ENCODE measurements around the gene SRSF4. TPM values are rescaled to one million over a fixed set of nuclear protein-coding genes. Genes with fewer than 3 reads are reported as not detected.

The SRSF4 gene
- total and polyA plus RNA-seq, 7 donors: 42.2 to 84.8 (median 69.0) TPM

- peak overlapping the region; percentile 73 for H3K27ac ChIP-seq
- H3K4me1 ChIP-seq: peaks cover 6% of the 10 kb centered on the region
- peaks cover 0 to 50% (median 16%) of the 10 kb centered on the region in 3 donors for H3K27me3 ChIP-seq (ENCODE audit: insufficient read depth in 3 of 3, low read length in 2 of 3)
- peak; percentile 82 to 86 for DNase-seq
- no peaks in the 10 kb centered on the region for H3K9me3 ChIP-seq
- peak overlapping the region; percentile 77 for H3K4me3 ChIP-seq
- TF ChIP-seq CTCF (IDR thresholded peaks at IDR 0.05): peak; percentile 62
- WGBS, 3 donors: 3 to 4% (median 4%) methylated on average over 47 to 85 of the region's 85 CpGs
- intact Hi-C loops (cut with DNase I): loop anchor here in 1 of 2 donors (5.0 kb wide), 1 partner anchor 78 kb away; no protein-coding TSS in a partner anchor
- H3K36me3 ChIP-seq (ENCODE audit: insufficient read depth in 1 of 2, low read depth in 1 of 2): no peaks in the 10 kb centered on the region
- peak; percentile 53 to 76 (median 69) for ATAC-seq
These were observed 57.1 kb downstream of the SRSF4 start for GRCh38 chr1:29124366-29125236.

- ATAC-seq: no peak
- Histone ChIP-seq H3K4me3 (peak within 1 kb of the TSS; percentile 77), H3K27ac (peak within 1 kb of the TSS; percentile 73), H3K9me3 (no peaks in the 10 kb centered on the region), H3K36me3 (ENCODE audit: insufficient read depth in 1 of 2, low read depth in 1 of 2) (no peaks in the 10 kb centered on the region), H3K27me3 (ENCODE audit: insufficient read depth in 3 of 3, low read length in 2 of 3) (peaks cover 0 to 50% (median 16%) of the 10 kb centered on the region in 3 donors), H3K4me1 (peaks cover 6% of the 10 kb centered on the region)
- TF ChIP-seq CTCF (IDR thresholded peaks at IDR 0.05): no peak
- intact Hi-C loops (cut with DNase I): loop anchor here in 1 of 2 donors (5.0 kb wide), 1 partner anchor 78 kb away; no protein-coding TSS in a partner anchor
- no peak for DNase-seq
- WGBS, 3 donors: 1% methylated on average over 20 to 46 of the region's 46 CpGs
These were observed 57.8 kb downstream of the SRSF4 start, which contains the start of gene TMEM200B for GRCh38 chr1:29123887-29124365. TSS of gene TMEM200B (minus strand) at chr1:29123903. CDS start at chr1:29121828, 2,075 bp downstream.

GRCh38 chr1:29123053-29123886 lies 58.4 kb downstream of the SRSF4 start:
- Histone ChIP-seq H3K27ac (peak overlapping the region; percentile 63), H3K4me1 (peaks cover 6% of the 10 kb centered on the region), H3K27me3 (ENCODE audit: insufficient read depth in 3 of 3, low read length in 2 of 3) (peaks cover 0 to 50% (median 16%) of the 10 kb centered on the region in 3 donors), H3K36me3 (ENCODE audit: insufficient read depth in 1 of 2, low read depth in 1 of 2) (peaks cover 0 to 5% of the 10 kb centered on the region in 2 donors), H3K9me3 (no peaks in the 10 kb centered on the region), H3K4me3 (peak overlapping the region; percentile 77)
- TF ChIP-seq CTCF (IDR thresholded peaks at IDR 0.05): no peak
- DNase-seq: peak; percentile 32 to 55
- WGBS, 3 donors: 8 to 17% (median 10%) methylated on average over 53 to 70 of the region's 70 CpGs
- peak in 1 of 4 donors; percentile 13 for ATAC-seq
- intact Hi-C loops (cut with DNase I): loop anchor here in 1 of 2 donors (5.0 kb wide), 1 partner anchor 79 kb away; no protein-coding TSS in a partner anchor

- H3K27ac ChIP-seq: peak overlapping the region; percentile 63
- ATAC-seq (peak; percentile 29 to 55 (median 42)), DNase-seq (peak; percentile 78 to 79)
- H3K27me3 ChIP-seq (ENCODE audit: insufficient read depth in 3 of 3, low read length in 2 of 3): peaks cover 0 to 50% (median 16%) of the 10 kb centered on the region in 3 donors
- peaks cover 6% of the 10 kb centered on the region for H3K4me1 ChIP-seq
- no peaks in the 10 kb centered on the region for H3K9me3 ChIP-seq
- WGBS, 3 donors: 7 to 13% (median 8%) methylated on average over 28 to 34 of the region's 34 CpGs
- intact Hi-C loops (cut with DNase I): loop anchor here in 1 of 2 donors (5.0 kb wide), 1 partner anchor 80 kb away; no protein-coding TSS in a partner anchor
- peak overlapping the region; percentile 77 for H3K4me3 ChIP-seq
- no peak for TF ChIP-seq CTCF (IDR thresholded peaks at IDR 0.05)
- peaks cover 0 to 11% of the 10 kb centered on the region in 2 donors for H3K36me3 ChIP-seq (ENCODE audit: insufficient read depth in 1 of 2, low read depth in 1 of 2)
These were observed 59.0 kb downstream of the SRSF4 start for GRCh38 chr1:29122682-29123052.

All from psoas muscle (tissue), 8 donors.